Urinary bladder (tissue), 4 donors: ENCODE data around the gene SH3BP5. TPM values are rescaled to one million over a fixed set of nuclear protein-coding genes. Genes with fewer than 3 reads are reported as not detected.
"Not testable (repeated sequence)": the region's sequence is repeated elsewhere in the genome, so short reads cannot be mapped to it uniquely, and the experiment has no call there.

ENCODE experiments used
- DNase-seq: peaks from one replicate; pipeline ENCODE4 v3.0.0-alpha.2; 2015; ENCODE audit errors: extremely low spot score
- H3K27ac ChIP-seq: one replicate; pipeline ENCODE4 v1.5.1; 2013; ENCODE audit warnings: low read depth, mild to moderate bottlenecking, moderate library complexity
- H3K36me3 ChIP-seq: one replicate; pipeline ENCODE4 v1.6.1; 2013; ENCODE audit warnings: mild to moderate bottlenecking, moderate library complexity; ENCODE audit not compliant: insufficient read depth
- H3K4me1 ChIP-seq: one replicate; pipeline ENCODE4 v1.6.1; 2013; ENCODE audit warnings: mild to moderate bottlenecking, moderate library complexity; ENCODE audit not compliant: insufficient read depth
- H3K4me3 ChIP-seq: one replicate; pipeline ENCODE4 v1.5.1; 2013; ENCODE audit warnings: low read depth, low read length
- WGBS: extraction: QIAGEN DNeasy Blood & Tissue Kit; methylation state at CpG from one replicate; pipeline ENCODE4 v1.1.7; 2013; 5-methylcytosine and 5-hydroxymethylcytosine counted together
- polyA plus RNA-seq: library from polyadenylated mRNA; stranded (reverse); fragments of 200-250 nt; gene quantifications from one replicate; pipeline ENCODE4 v1.2.3, GENCODE V29; 2013
- total RNA-seq: library from RNA; depleted of rRNA; stranded (reverse); fragments of >200 nt; gene quantifications from one replicate; pipeline ENCODE4 v1.2.3, GENCODE V29; 2014
- donor health status: healthy with polysubstance abuse.
- donor health status: healthy.

Gene SH3BP5
- total and polyA plus RNA-seq, 2 donors: 44.8 to 55.6 TPM

GRCh38 chr3:15356651-15357061 is 24.3 kb upstream of the SH3BP5 start:
- H3K27ac ChIP-seq, H3K4me1 ChIP-seq, DNase-seq, H3K36me3 ChIP-seq, H3K4me3 ChIP-seq: not testable (repeated sequence)
- WGBS: 72% methylated on average over 5 of the region's 5 CpGs

DNA sequence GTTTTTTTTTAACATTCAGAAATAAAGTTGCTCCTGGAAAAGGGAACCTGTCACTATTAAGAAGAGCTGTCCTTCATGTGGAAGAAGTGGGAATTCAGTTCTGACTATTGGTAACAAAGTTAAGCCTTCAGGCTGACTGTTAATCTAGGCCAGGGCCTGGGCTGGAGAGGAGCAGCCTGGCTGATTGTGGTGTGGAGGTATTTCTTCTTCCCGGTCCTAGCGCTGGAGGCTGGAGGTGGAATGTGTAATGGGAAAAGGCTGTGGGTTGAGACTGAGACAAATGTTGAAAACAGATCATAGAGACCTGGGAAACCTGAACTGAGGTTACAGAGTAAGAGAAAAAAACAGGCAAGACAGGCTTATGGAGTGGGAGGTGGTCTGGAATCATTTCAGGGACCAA is 23.8 kb upstream of the SH3BP5 start:
- no peaks in the 10 kb centered on the region for H3K4me1 ChIP-seq
- 69% methylated on average over 2 of the region's 2 CpGs for WGBS
- no peak overlapping the region for H3K4me3 ChIP-seq
- no peak for DNase-seq
- H3K36me3 ChIP-seq: no peaks in the 10 kb centered on the region
- H3K27ac ChIP-seq: no peak overlapping the region

DNA sequence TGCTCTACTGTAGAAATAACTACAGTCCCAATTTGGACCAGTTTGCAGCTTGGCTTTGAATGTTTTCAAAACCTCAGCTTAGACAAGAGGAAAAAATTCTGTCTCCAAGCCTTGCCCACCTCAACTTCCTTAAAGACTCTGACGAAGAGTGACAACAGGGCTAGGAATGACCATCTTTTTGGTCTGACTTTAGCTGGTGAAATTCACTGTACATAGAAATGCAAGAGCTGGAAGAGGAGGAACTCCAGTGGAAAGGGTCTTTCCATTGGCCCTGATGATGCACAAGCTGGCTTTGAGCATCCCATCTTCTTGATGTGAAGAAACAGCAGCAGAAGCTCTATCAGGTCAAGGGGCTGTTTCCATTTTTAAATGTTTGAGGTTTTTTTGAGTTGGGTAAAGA is 22.7 kb upstream of the SH3BP5 start:
- DNase-seq: no peak
- H3K36me3 ChIP-seq: no peaks in the 10 kb centered on the region
- H3K4me3 ChIP-seq: no peak overlapping the region
- H3K4me1 ChIP-seq: no peaks in the 10 kb centered on the region
- H3K27ac ChIP-seq: no peak overlapping the region
- WGBS: 92% methylated on average over 1 of the region's 1 CpG

DNA sequence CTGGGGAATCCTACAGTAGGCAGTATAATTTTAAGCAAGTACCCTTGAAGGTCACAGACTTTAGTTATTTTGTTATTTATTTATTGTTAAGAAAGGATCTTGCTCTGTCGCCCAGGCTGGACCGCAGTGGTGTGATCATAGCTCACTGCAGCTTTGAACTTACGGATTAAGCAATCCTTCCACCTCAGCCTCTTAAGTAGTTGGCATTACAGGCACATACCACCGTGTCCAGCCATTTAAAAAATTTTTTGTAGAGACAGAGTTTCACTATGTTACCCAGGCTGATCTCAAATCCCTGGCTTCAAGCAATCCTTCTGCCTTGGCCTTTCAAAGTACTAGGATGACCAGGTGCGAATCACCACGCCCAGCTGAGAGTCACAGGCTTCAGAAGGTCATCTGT is 22.1 kb upstream of the SH3BP5 start:
- H3K4me1 ChIP-seq: no peaks in the 10 kb centered on the region
- DNase-seq: no peak
- no peak overlapping the region for H3K27ac ChIP-seq
- no peaks in the 10 kb centered on the region for H3K36me3 ChIP-seq
- H3K4me3 ChIP-seq: no peak overlapping the region
- 75% methylated on average over 6 of the region's 6 CpGs for WGBS

GRCh38 chr3:15350141-15350540 is 17.8 kb upstream of the SH3BP5 start:
- DNase-seq: no peak
- no peaks in the 10 kb centered on the region for H3K36me3 ChIP-seq
- 93% methylated on average over 3 of the region's 3 CpGs for WGBS
- H3K4me3 ChIP-seq: no peak overlapping the region
- no peak overlapping the region for H3K27ac ChIP-seq
- no peaks in the 10 kb centered on the region for H3K4me1 ChIP-seq

- not testable (repeated sequence) for H3K4me3 ChIP-seq, H3K27ac ChIP-seq, DNase-seq, H3K4me1 ChIP-seq, H3K36me3 ChIP-seq
- WGBS: 97% methylated on average over 5 of the region's 5 CpGs
Observed at GRCh38 chr3:15349438-15349837, 17.1 kb upstream of the SH3BP5 start.

GRCh38 chr3:15348246-15348645 is 15.9 kb upstream of the SH3BP5 start:
- Histone ChIP-seq H3K27ac (no peak overlapping the region), H3K36me3 (no peaks in the 10 kb centered on the region), H3K4me3 (no peak overlapping the region), H3K4me1 (no peaks in the 10 kb centered on the region)
- WGBS: 29% methylated on average over 1 of the region's 1 CpG
- no peak for DNase-seq

- no peak overlapping the region for H3K4me3 ChIP-seq
- H3K27ac ChIP-seq: no peak overlapping the region
- no peaks in the 10 kb centered on the region for H3K36me3 ChIP-seq
- H3K4me1 ChIP-seq: no peaks in the 10 kb centered on the region
- WGBS: 76% methylated on average over 3 of the region's 3 CpGs
- DNase-seq: no peak
Observed at GRCh38 chr3:15347737-15348110, 15.3 kb upstream of the SH3BP5 start.

DNA sequence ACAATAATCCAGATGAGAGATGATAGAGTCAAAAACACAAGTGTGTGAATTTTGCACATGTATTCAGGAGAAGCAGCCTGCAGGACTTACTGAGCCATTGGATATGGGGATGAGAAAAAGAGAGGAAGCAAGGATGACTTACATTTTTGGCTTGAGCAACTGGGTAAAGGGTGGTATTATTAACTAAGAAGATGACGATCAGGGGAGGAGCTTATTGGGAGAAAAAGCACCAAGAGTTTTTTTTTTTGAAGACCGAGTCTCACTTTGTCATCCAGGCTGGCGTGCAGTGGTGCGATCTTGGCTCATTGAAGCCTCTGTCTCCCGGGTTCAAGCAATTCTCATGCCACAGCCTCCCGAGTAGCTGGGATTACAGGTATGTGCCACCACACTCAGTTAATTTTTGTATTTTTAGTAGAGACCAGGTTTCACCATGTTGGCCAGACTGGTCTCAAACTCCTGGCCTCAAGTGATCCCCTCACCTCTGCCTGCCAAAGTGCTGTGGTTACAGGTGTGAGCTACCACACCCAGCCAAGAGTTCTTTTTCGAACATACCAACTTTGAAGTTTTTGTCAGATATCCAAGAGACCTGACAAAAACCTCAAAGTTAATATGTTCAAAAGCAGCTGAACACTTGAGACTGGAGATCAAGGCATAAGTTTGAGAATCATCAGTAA is 14.8 kb upstream of the SH3BP5 start:
- Histone ChIP-seq H3K36me3 (no peaks in the 10 kb centered on the region), H3K4me3 (no peak overlapping the region), H3K4me1 (no peaks in the 10 kb centered on the region), H3K27ac (no peak overlapping the region)
- WGBS: 88% methylated on average over 7 of the region's 7 CpGs
- no peak for DNase-seq

DNA sequence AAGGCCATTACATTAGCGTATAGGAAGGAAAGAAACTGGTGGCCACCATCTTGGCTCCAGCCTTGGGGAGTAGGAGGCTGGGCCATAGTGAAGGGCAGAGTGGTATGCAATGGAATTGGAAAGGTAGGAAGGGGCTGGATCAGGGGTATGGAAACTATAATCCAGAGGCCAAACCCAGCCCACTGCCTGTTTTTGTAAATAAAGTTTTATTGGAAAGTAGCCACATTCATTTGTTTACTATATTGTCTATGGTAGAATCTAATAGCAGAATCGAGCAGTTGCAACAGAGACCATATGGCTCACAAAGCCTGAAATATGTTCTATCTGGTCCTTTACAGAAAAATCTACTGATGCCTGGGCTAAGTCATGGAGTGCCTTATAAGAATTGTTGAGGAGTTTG is 14.1 kb upstream of the SH3BP5 start:
- H3K27ac ChIP-seq: no peak overlapping the region
- H3K4me1 ChIP-seq: no peaks in the 10 kb centered on the region
- 77% methylated on average over 2 of the region's 2 CpGs for WGBS
- DNase-seq: no peak
- H3K36me3 ChIP-seq: no peaks in the 10 kb centered on the region
- no peak overlapping the region for H3K4me3 ChIP-seq

GRCh38 chr3:15345608-15346137 is 13.3 kb upstream of the SH3BP5 start:
- no peaks in the 10 kb centered on the region for H3K36me3 ChIP-seq
- no peak overlapping the region for H3K4me3 ChIP-seq
- WGBS: 73% methylated on average over 4 of the region's 4 CpGs
- no peaks in the 10 kb centered on the region for H3K4me1 ChIP-seq
- no peak for DNase-seq
- no peak overlapping the region for H3K27ac ChIP-seq

- 76% methylated on average over 4 of the region's 4 CpGs for WGBS
- no peak for DNase-seq
Observed at GRCh38 chr3:15345066-15345607, 12.8 kb upstream of the SH3BP5 start.

GRCh38 chr3:15342945-15343344 is 10.6 kb upstream of the SH3BP5 start:
- H3K36me3 ChIP-seq: no peaks in the 10 kb centered on the region
- H3K4me3 ChIP-seq: no peak overlapping the region
- H3K4me1 ChIP-seq: no peaks in the 10 kb centered on the region
- H3K27ac ChIP-seq: no peak overlapping the region
- no peak for DNase-seq
- 88% methylated on average over 1 of the region's 1 CpG for WGBS

More at GRCh38 chr3:15345066-15345607, 12.8 kb upstream of the SH3BP5 start:
- Histone ChIP-seq H3K4me1 (no peaks in the 10 kb centered on the region), H3K4me3 (no peak overlapping the region), H3K27ac (no peak overlapping the region), H3K36me3 (no peaks in the 10 kb centered on the region)

DNA sequence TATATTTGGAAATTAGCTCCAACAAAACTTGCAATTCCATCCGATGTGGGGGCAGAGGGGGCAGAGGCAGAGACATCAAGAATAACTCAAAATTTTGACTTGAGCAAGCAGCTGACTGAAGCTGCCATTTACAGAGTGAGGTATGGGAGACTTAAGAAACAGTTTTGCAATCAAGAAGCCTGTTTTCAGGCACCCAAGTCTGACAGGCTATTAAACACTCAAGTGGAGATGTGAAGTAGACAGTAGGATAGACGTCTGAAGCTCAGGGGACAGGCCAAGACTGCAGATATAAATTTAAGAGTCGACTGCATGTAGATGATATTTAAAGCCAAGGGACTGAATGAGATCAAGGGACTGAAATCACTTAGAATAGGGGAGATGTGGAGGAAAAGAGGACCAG is 9.9 kb upstream of the SH3BP5 start:
- DNase-seq: no peak
- Histone ChIP-seq H3K4me1 (no peaks in the 10 kb centered on the region), H3K36me3 (no peaks in the 10 kb centered on the region), H3K4me3 (no peak overlapping the region), H3K27ac (no peak overlapping the region)
- 65% methylated on average over 3 of the region's 3 CpGs for WGBS
